Measurements from ENCODE around the gene FAM221A. TPM values are rescaled to one million over a fixed set of nuclear protein-coding genes. Genes with fewer than 3 reads are reported as not detected.

FAM221A gene
- total RNA-seq, 2 experiments from 2014 or later: 1.8 to 2.8 TPM

DNA sequence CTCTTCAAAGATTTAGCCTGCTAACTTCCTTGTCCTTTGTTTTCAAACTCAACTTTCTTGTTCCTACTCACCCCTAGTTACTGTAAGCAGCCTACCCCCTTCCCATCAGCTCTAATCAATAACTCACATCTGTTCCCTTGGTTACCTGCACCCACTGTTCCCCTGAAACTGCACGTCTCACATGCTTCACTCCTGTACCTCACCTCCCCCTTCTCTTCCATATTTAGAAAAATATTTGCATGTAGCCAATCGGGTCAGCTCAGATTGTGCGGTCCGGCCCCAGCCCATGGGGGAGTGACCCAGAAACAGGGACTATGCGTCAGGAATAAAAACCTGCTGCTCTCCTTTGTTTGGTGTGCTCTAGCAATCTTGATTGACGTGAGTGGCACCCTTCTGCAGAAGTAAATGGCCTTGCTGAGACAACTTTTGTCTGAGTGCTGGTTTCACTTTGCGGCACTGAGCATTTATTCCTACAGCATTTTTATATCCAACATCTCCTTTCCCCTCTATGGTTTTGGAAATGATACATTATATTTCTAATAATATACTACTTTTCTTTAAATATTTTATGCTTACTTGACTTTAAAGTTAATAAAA is 21.1 kb upstream of the FAM221A start:
- Mint-ChIP-seq H3K27ac (no peak overlapping the region), H3K4me3 (no peak overlapping the region), H3K4me1 (ENCODE audit: low read depth) (no peaks in the 10 kb centered on the region), H3K36me3 (ENCODE audit: low read depth) (peaks cover 21% of the 10 kb centered on the region), H3K9me3 (peaks cover 12% of the 10 kb centered on the region), H3K27me3 (no peaks in the 10 kb centered on the region)
- ATAC-seq (ENCODE audit: poor library complexity): no peak
- intact Hi-C loops (cut with DNase I, micrococcal nuclease): no loop called here
- Histone ChIP-seq H3K36me3 (ENCODE audit: insufficient read depth, low read length) (no peaks in the 10 kb centered on the region), H3K4me1 (ENCODE audit: insufficient read depth, low read length) (no peaks in the 10 kb centered on the region), H3K4me3 (ENCODE audit: low read length) (no peak overlapping the region), H3K9me3 (ENCODE audit: control insufficient read depth in 1 of 2, insufficient read depth in 1 of 2, low read length in 2 of 2) (peaks cover 12 to 24% of the 10 kb centered on the region in 2 experiments), H3K27me3 (ENCODE audit: control insufficient read depth in 1 of 2, insufficient read depth in 2 of 2, low read length in 2 of 2) (no peaks in the 10 kb centered on the region), H3K27ac (ENCODE audit: low read depth in 1 of 2, low read length in 2 of 2) (no peak overlapping the region)
- no peak for DNase-seq
- TF ChIP-seq CTCF (IDR thresholded peaks at IDR 0.05): no peak
- ChIA-PET CTCF (no interaction called here), POLR2A (no interaction called here)

- Mint-ChIP-seq H3K27ac (no peak overlapping the region), H3K4me3 (no peak overlapping the region), H3K4me1 (ENCODE audit: low read depth) (no peaks in the 10 kb centered on the region), H3K36me3 (ENCODE audit: low read depth) (peaks cover 9% of the 10 kb centered on the region), H3K9me3 (peaks cover 8% of the 10 kb centered on the region), H3K27me3 (no peaks in the 10 kb centered on the region)
- intact Hi-C loops (cut with DNase I, micrococcal nuclease): loop anchor here in 1 of 2 experiments (10.0 kb wide), 1 partner anchor 537 kb away; no protein-coding TSS in a partner anchor
- peaks cover 0 to 13% of the 10 kb centered on the region in 2 experiments for H3K9me3 ChIP-seq (ENCODE audit: control insufficient read depth in 1 of 2, insufficient read depth in 1 of 2, low read length in 2 of 2)
- DNase-seq: no peak
- no peak for ATAC-seq (ENCODE audit: poor library complexity)
- no peaks in the 10 kb centered on the region for H3K27me3 ChIP-seq (ENCODE audit: control insufficient read depth in 1 of 2, insufficient read depth in 2 of 2, low read length in 2 of 2)
- no peaks in the 10 kb centered on the region for H3K4me1 ChIP-seq (ENCODE audit: insufficient read depth, low read length)
- H3K27ac ChIP-seq (ENCODE audit: low read depth in 1 of 2, low read length in 2 of 2): no peak overlapping the region
- POLR2A ChIA-PET: no interaction called here
- CTCF ChIA-PET: no interaction called here
- no peak for TF ChIP-seq CTCF (IDR thresholded peaks at IDR 0.05)
- no peak overlapping the region for H3K4me3 ChIP-seq (ENCODE audit: low read length)
- H3K36me3 ChIP-seq (ENCODE audit: insufficient read depth, low read length): no peaks in the 10 kb centered on the region
These were observed 18.6 kb upstream of the FAM221A start for GRCh38 chr7:23661385-23661784.

DNA sequence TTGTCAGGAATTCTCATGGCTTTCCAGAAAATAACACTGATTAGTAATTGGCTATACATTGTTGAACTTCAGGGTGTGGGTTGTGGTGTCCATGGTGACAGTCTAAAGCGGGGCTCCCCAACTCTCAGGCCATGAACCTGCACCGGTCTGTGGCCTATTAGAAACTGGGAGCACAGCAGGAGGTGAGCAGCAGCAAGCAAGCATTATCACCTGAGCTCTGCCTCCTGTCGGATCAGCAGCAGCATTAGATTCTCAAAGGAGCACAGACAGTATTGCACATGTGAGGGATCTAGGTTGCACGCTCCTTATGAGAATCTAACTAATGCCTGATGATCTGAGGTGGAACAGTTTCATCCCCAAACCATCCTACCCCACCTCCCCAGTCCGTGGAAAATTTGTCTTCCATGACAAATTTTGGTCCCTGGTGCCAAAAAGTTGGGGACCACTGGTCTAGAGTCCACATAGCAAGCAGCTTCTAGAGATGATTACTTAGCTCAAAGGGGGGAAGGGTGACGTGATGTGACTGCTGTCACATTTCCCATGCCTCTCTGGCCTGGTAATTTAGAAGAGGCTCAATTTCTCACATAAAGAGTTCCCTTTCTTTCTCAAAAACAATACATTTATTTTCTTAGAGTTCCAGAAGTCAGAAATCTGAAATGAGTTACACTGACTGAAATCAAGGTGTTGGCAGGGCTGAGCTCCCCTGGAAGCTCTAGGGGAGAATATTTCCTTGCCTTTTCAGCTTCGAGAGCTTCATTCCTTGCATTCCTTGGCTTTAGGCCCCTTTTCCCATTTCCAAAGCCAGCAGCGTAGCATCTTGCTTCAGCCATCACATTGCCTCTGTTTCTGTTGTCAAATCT is 17.6 kb upstream of the FAM221A start:
- H3K27me3 Mint-ChIP-seq: no peaks in the 10 kb centered on the region
- CTCF ChIA-PET: no interaction called here
- intact Hi-C loops (cut with DNase I, micrococcal nuclease): loop anchor here in 1 of 2 experiments (10.0 kb wide), 1 partner anchor 538 kb away; no protein-coding TSS in a partner anchor

More for the DNA sequence above, 17.6 kb upstream of the FAM221A start:
- Mint-ChIP-seq H3K4me3 (no peak overlapping the region), H3K36me3 (ENCODE audit: low read depth) (no peaks in the 10 kb centered on the region), H3K4me1 (ENCODE audit: low read depth) (no peaks in the 10 kb centered on the region), H3K9me3 (peaks cover 5% of the 10 kb centered on the region), H3K27ac (no peak overlapping the region)
- TF ChIP-seq CTCF (IDR thresholded peaks at IDR 0.05): no peak
- H3K27ac ChIP-seq (ENCODE audit: low read depth in 1 of 2, low read length in 2 of 2): no peak overlapping the region
- H3K4me3 ChIP-seq (ENCODE audit: low read length): no peak overlapping the region
- H3K36me3 ChIP-seq (ENCODE audit: insufficient read depth, low read length): no peaks in the 10 kb centered on the region
- no peaks in the 10 kb centered on the region for H3K4me1 ChIP-seq (ENCODE audit: insufficient read depth, low read length)
- POLR2A ChIA-PET: no interaction called here
- no peak for DNase-seq
- H3K9me3 ChIP-seq (ENCODE audit: control insufficient read depth in 1 of 2, insufficient read depth in 1 of 2, low read length in 2 of 2): peaks cover 0 to 13% of the 10 kb centered on the region in 2 experiments
- H3K27me3 ChIP-seq (ENCODE audit: control insufficient read depth in 1 of 2, insufficient read depth in 2 of 2, low read length in 2 of 2): no peaks in the 10 kb centered on the region
- ATAC-seq (ENCODE audit: poor library complexity): no peak

Data from CD4-positive, alpha-beta T cell (primary cell).